ELF-1 (cell line): ENCODE data around the gene EFEMP1.

Experiments
- DNase-seq: peaks from one replicate; pipeline ENCODE4 v3.0.0-alpha.2; 2016; ENCODE audit warnings: low read depth, low spot score

The EFEMP1 gene

GRCh38 chr2:55934337-55934736 is 10.8 kb upstream of the EFEMP1 start:
- no peak for DNase-seq

GRCh38 chr2:55932843-55933242 is 9.3 kb upstream of the EFEMP1 start:
- no peak for DNase-seq

GRCh38 chr2:55931281-55931680 is 7.7 kb upstream of the EFEMP1 start:
- no peak for DNase-seq

- DNase-seq, result no peak
These were observed 5.9 kb upstream of the EFEMP1 start for GRCh38 chr2:55929476-55929875.

GRCh38 chr2:55926974-55927373 is 3.4 kb upstream of the EFEMP1 start:
- no peak for DNase-seq

GRCh38 chr2:55926246-55926645 is 2.7 kb upstream of the EFEMP1 start:
- no peak for DNase-seq

GRCh38 chr2:55923982-55924321 is 370 bp upstream of the EFEMP1 start:
- no peak for DNase-seq

GRCh38 chr2:55922291-55922907 is 1.2 kb downstream of the EFEMP1 start:
- DNase-seq, result peak; percentile 32

- no peak for DNase-seq
These were observed 4.0 kb downstream of the EFEMP1 start for GRCh38 chr2:55919574-55919973.

GRCh38 chr2:55918856-55919255 is 4.7 kb downstream of the EFEMP1 start:
- DNase-seq, result peak; percentile 29

GRCh38 chr2:55917713-55918390 is 5.7 kb downstream of the EFEMP1 start:
- no peak for DNase-seq

- no peak for DNase-seq
These were observed 6.5 kb downstream of the EFEMP1 start for GRCh38 chr2:55917117-55917516.

GRCh38 chr2:55916473-55917049 is 7.0 kb downstream of the EFEMP1 start:
- no peak for DNase-seq

- DNase-seq, result no peak
These were observed 8.8 kb downstream of the EFEMP1 start for GRCh38 chr2:55914786-55915185.

- DNase-seq, result no peak
These were observed 10.7 kb downstream of the EFEMP1 start for GRCh38 chr2:55912926-55913325.

- DNase-seq, result no peak
These were observed 13.5 kb downstream of the EFEMP1 start for GRCh38 chr2:55910077-55910476.

GRCh38 chr2:55907686-55908085 is 15.9 kb downstream of the EFEMP1 start:
- DNase-seq, result no peak

- no peak for DNase-seq
These were observed 16.6 kb downstream of the EFEMP1 start for GRCh38 chr2:55906993-55907392.

GRCh38 chr2:55903727-55904126 is 19.9 kb downstream of the EFEMP1 start:
- DNase-seq, result no peak

GRCh38 chr2:55902971-55903370 is 20.6 kb downstream of the EFEMP1 start:
- DNase-seq, result no peak

- DNase-seq, result no peak
These were observed 21.2 kb downstream of the EFEMP1 start for GRCh38 chr2:55902429-55902828.

GRCh38 chr2:55901941-55902340 is 21.6 kb downstream of the EFEMP1 start:
- no peak for DNase-seq

GRCh38 chr2:55901322-55901721 is 22.3 kb downstream of the EFEMP1 start:
- DNase-seq, result no peak
